A549 (cell line): Measurements from ENCODE around the gene MRAP2. TPM values are rescaled to one million over a fixed set of nuclear protein-coding genes. Genes with fewer than 3 reads are reported as not detected.
"Not testable (repeated sequence)": the region's sequence is repeated elsewhere in the genome, so short reads cannot be mapped to it uniquely, and the experiment has no call there.

Source experiments
- ATAC-seq, 2 experiments: fragments of 200-7000 bp in 1 of 2; fragments of >200 bp in 1 of 2; cut with Nextera tagmentation in 1 of 2; cut with Tn5 transposase in 1 of 2; 3 replicates each; pipeline versions ENCODE4 v1.8.0 to v1.9.1; 2018 to 2020; ENCODE audit warnings: mild to moderate bottlenecking in 1 of 2, moderate library complexity in 1 of 2
- CTCF ChIA-PET: fragments of 300-600 bp; sonication (Branson Sonifier 250); formaldehyde crosslinking; extraction: SDS; loops from one replicate; lab custom pipeline; 2021; ENCODE audit warnings: antibody characterized with exemption, inconsistent platforms; lab: Yijun Ruan, JAX
- POLR2A ChIA-PET: fragments of 350-600 bp; formaldehyde crosslinking; extraction: SDS; loops from one replicate; lab custom pipeline; 2021; ENCODE audit warnings: antibody characterized with exemption, inconsistent platforms; lab: Yijun Ruan, JAX
- DNase-seq, 2 experiments: peaks; one replicate each; pipeline versions ENCODE4 v3.0.0 to v3.0.0-alpha.2; 2011 to 2016; ENCODE audit warnings: low read depth in 1 of 2, low spot score in 1 of 2
- FAIRE-seq: peaks from 2 replicates; lab custom pipeline; 2011; peaks lifted over from hg19 to GRCh38; lab: Jason Lieb, UNC
- H3K27ac ChIP-seq, 2 experiments: fragments of >200 bp; sonication (Bioruptor Twin); formaldehyde crosslinking; 3 replicates each; pipeline ENCODE4 v1.5.1; 2016 to 2017
- H3K4me1 ChIP-seq: fragments of >200 bp; sonication (Bioruptor Twin); formaldehyde crosslinking; 3 replicates; pipeline ENCODE4 v1.6.1; 2016
- H3K4me2 ChIP-seq: fragments of >200 bp; sonication (Bioruptor Twin); formaldehyde crosslinking; 3 replicates; pipeline ENCODE4 v1.6.1; 2016
- H3K4me3 ChIP-seq: fragments of >200 bp; sonication (Bioruptor Twin); formaldehyde crosslinking; 3 replicates; pipeline ENCODE4 v1.5.1; 2016
- H3K9me3 ChIP-seq: fragments of >200 bp; sonication (Bioruptor Twin); formaldehyde crosslinking; 3 replicates; pipeline ENCODE4 v1.6.1; 2016
- BCL3 ChIP-seq: fragments of >200 bp; sonication (Bioruptor Twin); formaldehyde crosslinking; IDR thresholded peaks from 3 replicates; pipeline ENCODE4 v1.6.1; 2016
- BHLHE40 ChIP-seq: IDR thresholded peaks from 2 replicates; pipeline ENCODE4 v1.6.1; 2012; ENCODE audit warnings: low read depth, low read length, inconsistent platforms
- CHD4 ChIP-seq: fragments of 200-600 bp; sonication (generic); IDR thresholded peaks from 2 replicates; pipeline ENCODE4 v1.6.1; 2016; ENCODE audit warnings: antibody characterized with exemption, mild to moderate bottlenecking, borderline replicate concordance
- FOSB ChIP-seq: fragments of 250-450 bp; sonication (Bioruptor Pico); IDR thresholded peaks from 2 replicates; pipeline ENCODE4 v1.5.0; 2020; ENCODE audit warnings: mild to moderate bottlenecking, moderate library complexity
- HDAC2 ChIP-seq: fragments of 200-600 bp; sonication (generic); IDR thresholded peaks from 2 replicates; pipeline ENCODE4 v1.6.1; 2016
- JUN ChIP-seq, 2 experiments: fragments of >200 bp; sonication (Bioruptor Twin); formaldehyde crosslinking; IDR thresholded peaks; 2 replicates in 1 of 2; 3 replicates in 1 of 2; pipeline ENCODE4 v1.6.1; 2016 to 2017
- JUNB ChIP-seq: fragments of >200 bp; sonication (Bioruptor Twin); formaldehyde crosslinking; IDR thresholded peaks from 2 replicates; pipeline ENCODE4 v1.6.1; 2016
- KDM1A ChIP-seq: fragments of 200-600 bp; sonication (generic); IDR thresholded peaks from 2 replicates; pipeline ENCODE4 v1.6.1; 2016; ENCODE audit warnings: low read depth, mild to moderate bottlenecking
- PBX3 ChIP-seq: IDR thresholded peaks from 2 replicates; pipeline ENCODE4 v1.6.1; 2012
- POLR2AphosphoS2 ChIP-seq: conservative IDR thresholded peaks from 2 replicates; pipeline ENCODE4 v1.6.1; 2012; ENCODE audit warnings: low read length, improper control_type of control experiment, inconsistent platforms
- RCOR1 ChIP-seq: fragments of 150-350 bp; IDR thresholded peaks from 2 replicates; pipeline ENCODE4 v1.6.1; 2014; ENCODE audit warnings: antibody characterized with exemption, low read length, low read depth
- REST ChIP-seq: fragments of 200-600 bp; sonication (generic); IDR thresholded peaks from 2 replicates; pipeline ENCODE4 v1.6.1; 2016; ENCODE audit warnings: antibody characterized with exemption, mild to moderate bottlenecking, moderate library complexity
- SREBF2 ChIP-seq: fragments of 450-650 bp; IDR thresholded peaks from 2 replicates; pipeline ENCODE4 v1.6.1; 2014; ENCODE audit warnings: mild to moderate bottlenecking, moderate library complexity
- ZFP36 ChIP-seq: fragments of 450-650 bp; IDR thresholded peaks from 2 replicates; pipeline ENCODE4 v1.6.1; 2014; ENCODE audit warnings: borderline replicate concordance; ENCODE audit not compliant: partially characterized antibody
- WGBS: methylation state at CpG from one replicate; pipeline ENCODE4 v1.1.6; 2017; ENCODE audit errors: missing lambda C conversion rate; 5-methylcytosine and 5-hydroxymethylcytosine counted together
- polyA plus RNA-seq, 4 experiments: library from polyadenylated mRNA; depleted of rRNA in 3 of 4; stranded (reverse); fragments of >200 nt; fragmentation: RNase III in 1 of 4; extraction: RNeasy Plus Mini Kit Qiagen cat#74134 plus additional on column Dnase treatment in 1 of 4; gene quantifications; 2 replicates in 3 of 4; 3 replicates in 1 of 4; pipeline ENCODE4 v1.2.3, GENCODE V29; 2011 to 2017

MRAP2 gene
- polyA plus RNA-seq, 2 of the 4 experiments (the other 2 are of a cell fraction): 0.75 to 2.2 TPM

- Histone ChIP-seq H3K9me3 (no peaks in the 10 kb centered on the region), H3K27ac (peak overlapping the region; percentile 66 to 68), H3K4me3 (peak overlapping the region; percentile 0; the same call in 1 of the 3 replicates), H3K4me1 (peaks cover 26% of the 10 kb centered on the region), H3K4me2 (peak overlapping the region; percentile 70)
- 28% methylated on average over 5 of the region's 5 CpGs for WGBS
- CTCF ChIA-PET: interaction anchor here (0.6 kb wide), 2 partner anchors 19 to 71 kb away, joined by 3 read pairs; no protein-coding TSS in a partner anchor
- POLR2A ChIA-PET: no interaction called here
- DNase-seq (peak; percentile 5 to 60), FAIRE-seq (no peak)
- no peak for TF ChIP-seq ZFP36
- TF ChIP-seq BHLHE40: no peak
- no peak for TF ChIP-seq REST
- TF ChIP-seq HDAC2: no peak
- TF ChIP-seq FOSB (CRISPR knock-in tag): no peak
- no peak for TF ChIP-seq CHD4
- TF ChIP-seq, all 56 proteins: peak for 0
- ATAC-seq: peak; percentile 71 to 80
These were observed 6.0 kb upstream of the MRAP2 start for GRCh38 chr6:84027340-84028181.

- no peak overlapping the region for H3K4me3 ChIP-seq
- WGBS: 94% methylated on average over 1 of the region's 1 CpG
- peak overlapping the region; percentile 56 to 66; a peak in 4 of 6 replicates for H3K27ac ChIP-seq
- no peaks in the 10 kb centered on the region for H3K9me3 ChIP-seq
- ChIA-PET POLR2A (no interaction called here), CTCF (interaction anchor here (0.6 kb wide), 1 partner anchor 18 kb away, joined by 3 read pairs; no protein-coding TSS in a partner anchor)
- FAIRE-seq (no peak), DNase-seq (no peak), ATAC-seq (no peak)
- TF ChIP-seq PBX3 (no peak), BCL3 (no peak), POLR2AphosphoS2 (no peak), KDM1A (no peak), SREBF2 (no peak), JUN (IDR thresholded peaks at IDR 0.05) (no peak), CHD4 (no peak), RCOR1 (no peak), JUNB (no peak)
- H3K4me1 ChIP-seq: peaks cover 26% of the 10 kb centered on the region
- H3K4me2 ChIP-seq: peak overlapping the region; percentile 70
These were observed 5.2 kb upstream of the MRAP2 start for GRCh38 chr6:84028350-84028749.

GRCh38 chr6:84032000-84032399 lies 1.6 kb upstream of the MRAP2 start:
- 98% methylated on average over 3 of the region's 3 CpGs for WGBS
- DNase-seq, H3K4me3 ChIP-seq, POLR2A ChIA-PET, FAIRE-seq, H3K9me3 ChIP-seq, H3K27ac ChIP-seq, ATAC-seq, CTCF ChIA-PET, H3K4me2 ChIP-seq: not testable (repeated sequence)
- peaks cover 16% of the 10 kb centered on the region for H3K4me1 ChIP-seq
